HepG2 (cell line): Measurements from ENCODE around the gene PRKAG1. TPM values are rescaled to one million over a fixed set of nuclear protein-coding genes. Genes with fewer than 3 reads are reported as not detected.

Experiments used
- DBP ChIP-seq: sonication (generic); formaldehyde crosslinking; IDR thresholded peaks from 2 replicates; pipeline ENCODE4 v1.4.0; 2020; ENCODE audit warnings: missing genetic modification reagents; ENCODE audit errors: not compliant biosample characterization
- FOXP1 ChIP-seq, 2 experiments: fragments of 450-650 bp in 1 of 2; IDR thresholded peaks; 2 replicates each; pipeline ENCODE4 v1.6.1; 2017 to 2018; ENCODE audit warnings: antibody characterized with exemption in 1 of 2
- KAT2B ChIP-seq: fragments of 150-350 bp; IDR thresholded peaks from 2 replicates; pipeline ENCODE4 v1.6.1; 2014; ENCODE audit warnings: low read depth, low read length, borderline replicate concordance
- RFX3 ChIP-seq: IDR thresholded peaks from 2 replicates; pipeline ENCODE4 v1.6.1; 2016; ENCODE audit warnings: missing biosample characterization, missing genetic modification reagents
- SMYD3 ChIP-seq: sonication (generic); formaldehyde crosslinking; IDR thresholded peaks from 2 replicates; pipeline ENCODE4 v1.8.1; 2023; ENCODE audit warnings: mild to moderate bottlenecking, missing genetic modification reagents
- TIGD3 ChIP-seq: sonication (generic); formaldehyde crosslinking; IDR thresholded peaks from 2 replicates; pipeline ENCODE4 v1.5.1; 2020; ENCODE audit warnings: mild to moderate bottlenecking, missing genetic modification reagents, borderline replicate concordance
- ZNF17 ChIP-seq: sonication (generic); formaldehyde crosslinking; IDR thresholded peaks from 2 replicates; pipeline ENCODE4 v1.5.0; 2020; ENCODE audit warnings: mild to moderate bottlenecking, missing genetic modification reagents
- ZNF253 ChIP-seq: sonication (generic); formaldehyde crosslinking; IDR thresholded peaks from 2 replicates; pipeline ENCODE4 v1.8.0; 2022; ENCODE audit warnings: mild to moderate bottlenecking, missing genetic modification reagents, borderline replicate concordance
- ZNF280B ChIP-seq: sonication (generic); formaldehyde crosslinking; IDR thresholded peaks from 2 replicates; pipeline ENCODE4 v1.5.0; 2020; ENCODE audit warnings: missing genetic modification reagents, mild to moderate bottlenecking, borderline replicate concordance
- ZNF484 ChIP-seq: sonication (generic); formaldehyde crosslinking; IDR thresholded peaks from 2 replicates; pipeline ENCODE4 v1.5.1; 2020; ENCODE audit warnings: mild to moderate bottlenecking, low read depth, missing genetic modification reagents, borderline replicate concordance
- polyA plus RNA-seq, 8 experiments: library from polyadenylated mRNA; depleted of rRNA in 3 of 8; stranded (reverse) in 7 of 8; unstranded in 1 of 8; fragments of >200 nt; fragmentation: Illumina TruSeq in 4 of 8; extraction: Trizol in 4 of 8; gene quantifications; 2 replicates each; pipeline versions ENCODE4 v1.2.1 to v1.2.3, GENCODE V29; 2011 to 2016; ENCODE audit warnings: low read depth in 4 of 8, missing spikeins in 1 of 8, mixed read lengths in 1 of 8; ENCODE audit not compliant: insufficient read depth in 1 of 8
- total RNA-seq, 5 experiments: library from RNA; depleted of rRNA; stranded (reverse); fragments of >200 nt; fragmentation: Illumina TruSeq; extraction: Trizol; gene quantifications; 2 replicates each; pipeline ENCODE4 v1.2.3, GENCODE V29; 2016; ENCODE audit warnings: low read depth in 1 of 5

The PRKAG1 gene
- total and polyA plus RNA-seq, 2 of the 13 experiments (the other 11 are each of a cell fraction or from before 2014, with no cell fraction given) = 26.1 to 32.8 TPM

- TF ChIP-seq ZNF280B (CRISPR knock-in tag) (no peak), FOXP1 (IDR thresholded peaks at IDR 0.05) (no peak), FOXP1 (CRISPR knock-in tag; IDR thresholded peaks at IDR 0.05) (no peak), ZNF17 (CRISPR knock-in tag) (no peak), KAT2B (no peak), DBP (no peak), SMYD3 (CRISPR knock-in tag) (no peak), ZNF484 (CRISPR knock-in tag) (no peak), RFX3 (CRISPR knock-in tag) (no peak), TIGD3 (CRISPR knock-in tag) (no peak), ZNF253 (no peak)
Measured at GRCh38 chr12:49043856-49044258, 25.3 kb upstream of the PRKAG1 start (continued).
